Measurements from ENCODE around the gene MRPL44. TPM values are rescaled to one million over a fixed set of nuclear protein-coding genes. Genes with fewer than 3 reads are reported as not detected.

Gene MRPL44
- total and polyA plus RNA-seq, 2 donors (not counting 1 experiment from before 2014, with no cell fraction given), result 8.9 to 26.7 TPM

GRCh38 chr2:223970343-223971128 is 13.3 kb downstream of the MRPL44 start:
- Histone ChIP-seq H3K9me3 (ENCODE audit: control extremely low read depth in 1 of 3, control insufficient read depth in 2 of 3, insufficient read depth in 1 of 3, low read length in 2 of 3) (no peaks in the 10 kb centered on the region), H3K27me3 (replicated peaks in 1 of 4; ENCODE audit: control extremely low read depth in 1 of 4, control insufficient read depth in 3 of 4, insufficient read depth in 4 of 4, low read length in 3 of 4) (no peaks in the 10 kb centered on the region), H3K9ac (ENCODE audit: low read length) (no peak overlapping the region), H4K20me1 (ENCODE audit: control insufficient read depth, insufficient read depth, low read length, poor library complexity, severe bottlenecking) (no peaks in the 10 kb centered on the region), H3K27ac (ENCODE audit: low read length in 2 of 2) (no peak overlapping the region), H3K4me2 (replicated peaks; ENCODE audit: low read depth, low read length, poor library complexity, severe bottlenecking) (no peak overlapping the region), H3K4me1 (ENCODE audit: control insufficient read depth in 2 of 2, insufficient read depth in 2 of 2, low read length in 2 of 2) (peaks cover 0 to 3% of the 10 kb centered on the region in 2 donors), H2AFZ (ENCODE audit: insufficient read depth, low read depth, low read length, poor library complexity, severe bottlenecking) (peak overlapping the region; percentile 16), H3K36me3 (replicated peaks in 1 of 2; ENCODE audit: control extremely low read depth in 1 of 2, control insufficient read depth in 1 of 2, extremely low read depth in 1 of 2, insufficient read depth in 2 of 2, low read length in 1 of 2) (peaks cover 3 to 30% of the 10 kb centered on the region in 2 experiments), H3K79me2 (ENCODE audit: control insufficient read depth, insufficient read depth, low read length) (no peaks in the 10 kb centered on the region), H3K4me3 (ENCODE audit: control extremely low read depth in 1 of 5, extremely low read depth in 1 of 5, insufficient read depth in 1 of 5, low read depth in 2 of 5, low read length in 4 of 5) (no peak overlapping the region)
- Mint-ChIP-seq H3K27ac (no peak overlapping the region), H3K4me1 (peaks cover 5% of the 10 kb centered on the region), H3K9me3 (ENCODE audit: insufficient read depth) (no peaks in the 10 kb centered on the region), H3K27me3 (no peaks in the 10 kb centered on the region), H3K4me3 (no peak overlapping the region)
- ChIA-PET POLR2A (no interaction called here), CTCF (interaction anchor here (0.6 to 10.7 kb wide), 60 partner anchors 8 to 1109 kb away, joined by 3 to 211 read pairs (median 4); partner anchors contain the start of genes AP1S3 and MRPL44)
- ATAC-seq (ENCODE audit: low read depth), result no peak
- TF ChIP-seq CTCF (IDR thresholded peaks at IDR 0.05) (peak; percentile 94), EZH2 (IDR thresholded peaks at IDR 0.05; ENCODE audit: borderline replicate concordance, insufficient read depth, low read depth, low read length, poor library complexity, severe bottlenecking) (no peak)
- intact Hi-C loops (cut with micrococcal nuclease), result loop anchor here (2.0 to 10.0 kb wide), 3 partner anchors 22 to 478 kb away; no protein-coding TSS in a partner anchor
- DNase-seq, result peak; percentile 76
- 100% methylated on average over 5 of the region's 8 CpGs for WGBS (ENCODE audit: insufficient coverage)

- Mint-ChIP-seq H3K4me3 (no peak overlapping the region), H3K27me3 (no peaks in the 10 kb centered on the region), H3K4me1 (peaks cover 3% of the 10 kb centered on the region), H3K9me3 (ENCODE audit: insufficient read depth) (no peaks in the 10 kb centered on the region), H3K27ac (no peak overlapping the region)
- Histone ChIP-seq H3K4me2 (replicated peaks; ENCODE audit: low read depth, low read length, poor library complexity, severe bottlenecking) (no peak overlapping the region), H3K79me2 (ENCODE audit: control insufficient read depth, insufficient read depth, low read length) (no peaks in the 10 kb centered on the region), H3K4me3 (ENCODE audit: control extremely low read depth in 1 of 5, extremely low read depth in 1 of 5, insufficient read depth in 1 of 5, low read depth in 2 of 5, low read length in 4 of 5) (no peak overlapping the region), H3K27ac (ENCODE audit: low read length in 2 of 2) (no peak overlapping the region), H3K9me3 (ENCODE audit: control extremely low read depth in 1 of 3, control insufficient read depth in 2 of 3, insufficient read depth in 1 of 3, low read length in 2 of 3) (no peaks in the 10 kb centered on the region), H3K9ac (ENCODE audit: low read length) (no peak overlapping the region), H4K20me1 (ENCODE audit: control insufficient read depth, insufficient read depth, low read length, poor library complexity, severe bottlenecking) (no peaks in the 10 kb centered on the region), H3K27me3 (replicated peaks in 1 of 4; ENCODE audit: control extremely low read depth in 1 of 4, control insufficient read depth in 3 of 4, insufficient read depth in 4 of 4, low read length in 3 of 4) (no peaks in the 10 kb centered on the region), H3K4me1 (ENCODE audit: control insufficient read depth in 2 of 2, insufficient read depth in 2 of 2, low read length in 2 of 2) (peaks cover 0 to 3% of the 10 kb centered on the region in 2 donors), H3K36me3 (replicated peaks in 1 of 2; ENCODE audit: control extremely low read depth in 1 of 2, control insufficient read depth in 1 of 2, extremely low read depth in 1 of 2, insufficient read depth in 2 of 2, low read length in 1 of 2) (peaks cover 3 to 20% of the 10 kb centered on the region in 2 experiments), H2AFZ (ENCODE audit: insufficient read depth, low read depth, low read length, poor library complexity, severe bottlenecking) (no peak overlapping the region)
- TF ChIP-seq CTCF (IDR thresholded peaks at IDR 0.05) (no peak), EZH2 (IDR thresholded peaks at IDR 0.05; ENCODE audit: borderline replicate concordance, insufficient read depth, low read depth, low read length, poor library complexity, severe bottlenecking) (no peak)
- CTCF ChIA-PET, result interaction anchor here (0.7 to 10.7 kb wide), 16 partner anchors 8 to 1280 kb away, joined by 3 to 211 read pairs (median 8); no protein-coding TSS in a partner anchor
- intact Hi-C loops (cut with micrococcal nuclease), result loop anchor here (2.0 to 10.0 kb wide), 3 partner anchors 21 to 477 kb away; no protein-coding TSS in a partner anchor
- DNase-seq (no peak), ATAC-seq (ENCODE audit: low read depth) (no peak)
- WGBS (ENCODE audit: insufficient coverage), result no CpG with 5 or more reads among the region's 5 CpGs
- POLR2A ChIA-PET, result no interaction called here
Measured at GRCh38 chr2:223971731-223972130, 14.5 kb downstream of the MRPL44 start.
